Activated B cell treated with CpG ODN at 0.5 μM for 24 hours (primary cell): ENCODE measurements around the gene YIPF6. TPM values are rescaled to one million over a fixed set of nuclear protein-coding genes. Genes with fewer than 3 reads are reported as not detected.

Experiments used
- ATAC-seq: fragments of 200-7000 bp; cut with Tn5 transposase; one replicate; pipeline ENCODE4 v1.10.0; 2021; ENCODE audit warnings: low read depth, mild to moderate bottlenecking, moderate library complexity
- CTCF ChIA-PET: fragments of 350-600 bp; sonication (Branson Sonifier 250); formaldehyde crosslinking; loops from one replicate; lab custom pipeline; 2021; ENCODE audit warnings: antibody characterized with exemption; lab: Charles Lee
- POLR2A ChIA-PET: fragments of 350-600 bp; sonication (Branson Sonifier 250); formaldehyde crosslinking; loops from one replicate; lab custom pipeline; 2021; ENCODE audit warnings: antibody characterized with exemption; lab: Charles Lee
- DNase-seq: peaks from one replicate; pipeline ENCODE4 v3.0.0; 2022
- H3K27ac Mint-ChIP-seq: one replicate; pipeline ENCODE4 v1.8.0; 2020; ENCODE audit warnings: mixed read lengths
- H3K27me3 Mint-ChIP-seq: one replicate; pipeline ENCODE4 v1.8.0; 2021; ENCODE audit warnings: mixed read lengths
- H3K36me3 Mint-ChIP-seq: one replicate; pipeline ENCODE4 v1.8.0; 2021; ENCODE audit warnings: low read depth, mixed read lengths
- H3K4me1 Mint-ChIP-seq: one replicate; pipeline ENCODE4 v1.8.0; 2021; ENCODE audit warnings: mixed read lengths
- H3K4me3 Mint-ChIP-seq: one replicate; pipeline ENCODE4 v1.8.0; 2020; ENCODE audit warnings: mild to moderate bottlenecking, mixed read lengths
- H3K9me3 Mint-ChIP-seq: one replicate; pipeline ENCODE4 v1.8.0; 2020; ENCODE audit warnings: mixed read lengths
- CTCF ChIP-seq: fragments of 200-600 bp; IDR thresholded peaks from one replicate; pipeline ENCODE4 v1.8.0; 2022; ENCODE audit warnings: antibody characterized with exemption, mild to moderate bottlenecking
- intact Hi-C: fragments of 100-400 bp; cut with micrococcal nuclease; formaldehyde crosslinking; loops from one replicate; pipeline ENCODE4 v1.15.1; 2024
- total RNA-seq: library from RNA; stranded (reverse); gene quantifications from 2 replicates; pipeline ENCODE4 v1.2.3, GENCODE V29; 2022

YIPF6 gene
- total RNA-seq, 1 donor from 2014 or later: 20.2 TPM

GRCh38 chrX:68461093-68461492, 37.8 kb upstream of the YIPF6 start:
- H3K27me3 Mint-ChIP-seq: no peaks in the 10 kb centered on the region
- ATAC-seq: no peak
- CTCF ChIA-PET: no interaction called here
- no peaks in the 10 kb centered on the region for H3K9me3 Mint-ChIP-seq
- no peak for TF ChIP-seq CTCF
- DNase-seq: no peak
- no peaks in the 10 kb centered on the region for H3K36me3 Mint-ChIP-seq
- POLR2A ChIA-PET: no interaction called here
- H3K27ac Mint-ChIP-seq: no peak overlapping the region
- no peak overlapping the region for H3K4me3 Mint-ChIP-seq
- intact Hi-C loops: loop anchor here (5.0 kb wide), 1 partner anchor 264 kb away; no protein-coding TSS in a partner anchor
- H3K4me1 Mint-ChIP-seq: no peaks in the 10 kb centered on the region

GRCh38 chrX:68461576-68461975, 37.3 kb upstream of the YIPF6 start:
- ChIA-PET POLR2A (no interaction called here), CTCF (no interaction called here)
- Mint-ChIP-seq H3K9me3 (no peaks in the 10 kb centered on the region), H3K4me3 (no peak overlapping the region), H3K4me1 (no peaks in the 10 kb centered on the region), H3K27me3 (no peaks in the 10 kb centered on the region), H3K36me3 (no peaks in the 10 kb centered on the region), H3K27ac (no peak overlapping the region)
- no peak for TF ChIP-seq CTCF
- intact Hi-C loops: loop anchor here (5.0 kb wide), 1 partner anchor 264 kb away; no protein-coding TSS in a partner anchor
- ATAC-seq: no peak
- DNase-seq: no peak

GRCh38 chrX:68462197-68462596, 36.7 kb upstream of the YIPF6 start:
- Mint-ChIP-seq H3K36me3 (no peaks in the 10 kb centered on the region), H3K9me3 (no peaks in the 10 kb centered on the region), H3K4me3 (no peak overlapping the region), H3K4me1 (no peaks in the 10 kb centered on the region), H3K27ac (no peak overlapping the region), H3K27me3 (no peaks in the 10 kb centered on the region)
- ATAC-seq (no peak), DNase-seq (no peak)
- CTCF ChIA-PET: interaction anchor here (1.2 kb wide), 1 partner anchor 265 kb away, joined by 3 read pairs; no protein-coding TSS in a partner anchor
- intact Hi-C loops: loop anchor here (5.0 kb wide), 1 partner anchor 265 kb away; no protein-coding TSS in a partner anchor
- no peak for TF ChIP-seq CTCF
- POLR2A ChIA-PET: no interaction called here

- H3K27ac Mint-ChIP-seq: no peak overlapping the region
- ATAC-seq: no peak
Measured at GRCh38 chrX:68462653-68463052, 36.2 kb upstream of the YIPF6 start.

GRCh38 chrX:68463880-68464279, 35.0 kb upstream of the YIPF6 start:
- CTCF ChIA-PET: no interaction called here
- POLR2A ChIA-PET: no interaction called here
- H3K9me3 Mint-ChIP-seq: no peaks in the 10 kb centered on the region
- intact Hi-C loops: loop anchor here (5.0 kb wide), 1 partner anchor 267 kb away; no protein-coding TSS in a partner anchor
- TF ChIP-seq CTCF: no peak
- no peak for DNase-seq
- no peak for ATAC-seq
- no peaks in the 10 kb centered on the region for H3K36me3 Mint-ChIP-seq
- no peaks in the 10 kb centered on the region for H3K27me3 Mint-ChIP-seq
- no peak overlapping the region for H3K4me3 Mint-ChIP-seq
- H3K27ac Mint-ChIP-seq: no peak overlapping the region
- H3K4me1 Mint-ChIP-seq: no peaks in the 10 kb centered on the region

More at GRCh38 chrX:68462653-68463052, 36.2 kb upstream of the YIPF6 start:
- no peaks in the 10 kb centered on the region for H3K9me3 Mint-ChIP-seq
- H3K36me3 Mint-ChIP-seq: no peaks in the 10 kb centered on the region
- no peak for TF ChIP-seq CTCF
- no peaks in the 10 kb centered on the region for H3K27me3 Mint-ChIP-seq
- ChIA-PET POLR2A (no interaction called here), CTCF (interaction anchor here (1.2 kb wide), 1 partner anchor 266 kb away, joined by 3 read pairs; no protein-coding TSS in a partner anchor)
- no peak overlapping the region for H3K4me3 Mint-ChIP-seq
- intact Hi-C loops: loop anchor here (5.0 kb wide), 1 partner anchor 265 kb away; no protein-coding TSS in a partner anchor
- no peak for DNase-seq
- H3K4me1 Mint-ChIP-seq: no peaks in the 10 kb centered on the region
